NCI-H1694 (cell line): ENCODE results near the gene SVIL.

Source experiments
- DNase-seq: peaks from one replicate; lab custom pipeline; 2025; lab: John Stamatoyannopoulos, UW

Gene SVIL

GRCh38 chr10:29415876-29416275 lies 218.9 kb downstream of the SVIL start:
- no peak for DNase-seq

- no peak for DNase-seq
Observed at GRCh38 chr10:29414501-29414900, 220.3 kb downstream of the SVIL start.

GRCh38 chr10:29412485-29412884 lies 222.3 kb downstream of the SVIL start:
- DNase-seq: no peak

GRCh38 chr10:29411666-29412315 lies 223.0 kb downstream of the SVIL start:
- no peak for DNase-seq

GRCh38 chr10:29409241-29410054 lies 225.3 kb downstream of the SVIL start:
- DNase-seq: peak; percentile 31

DNA sequence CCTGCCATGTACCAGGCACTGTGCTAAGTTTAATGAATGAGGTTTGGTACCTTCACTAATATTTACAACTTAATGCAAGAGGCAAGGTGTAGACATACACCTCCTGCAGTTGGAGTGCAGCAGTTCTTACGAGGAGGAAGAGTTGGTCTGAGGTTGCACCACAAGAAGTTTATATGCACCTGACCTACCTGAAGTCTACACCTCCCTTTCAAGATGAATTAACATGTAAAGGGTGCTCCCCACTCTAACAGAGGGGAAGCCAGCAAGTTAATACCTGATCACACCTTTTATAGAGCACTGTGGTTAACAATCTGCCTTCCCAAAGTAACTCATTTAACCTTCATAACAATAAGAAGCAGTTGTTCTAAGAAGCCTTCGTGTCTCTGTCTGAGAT lies 225.9 kb downstream of the SVIL start:
- no peak for DNase-seq
